ENCODE measurements around the gene NLRP9.

NLRP9 gene

GRCh38 chr19:55703790-55704215, 34.4 kb downstream of the NLRP9 start:
- DNase-seq = no peak

- DNase-seq = no peak
These were observed 36.0 kb downstream of the NLRP9 start for GRCh38 chr19:55702131-55702627.

GRCh38 chr19:55700813-55701212, 37.4 kb downstream of the NLRP9 start:
- no peak for DNase-seq

- DNase-seq = no peak
These were observed 39.0 kb downstream of the NLRP9 start for GRCh38 chr19:55699221-55699620.

- DNase-seq = no peak
These were observed 39.9 kb downstream of the NLRP9 start for GRCh38 chr19:55698256-55698655.

GRCh38 chr19:55697698-55698097, 40.5 kb downstream of the NLRP9 start:
- DNase-seq = no peak

- DNase-seq = no peak
These were observed 41.1 kb downstream of the NLRP9 start for GRCh38 chr19:55697069-55697440.

GRCh38 chr19:55696301-55697068, 41.7 kb downstream of the NLRP9 start:
- DNase-seq = no peak

GRCh38 chr19:55695511-55696290, 42.5 kb downstream of the NLRP9 start:
- DNase-seq = no peak

- DNase-seq = no peak
These were observed 43.3 kb downstream of the NLRP9 start for GRCh38 chr19:55694656-55695491.

- no peak for DNase-seq
These were observed 44.0 kb downstream of the NLRP9 start for GRCh38 chr19:55694241-55694655.

GRCh38 chr19:55693336-55693974, 44.7 kb downstream of the NLRP9 start:
- DNase-seq = no peak

- no peak for DNase-seq
These were observed 45.5 kb downstream of the NLRP9 start for GRCh38 chr19:55692681-55693081.

GRCh38 chr19:55691561-55692481, 46.4 kb downstream of the NLRP9 start:
- no peak for DNase-seq

- DNase-seq = no peak
These were observed 47.2 kb downstream of the NLRP9 start for GRCh38 chr19:55690769-55691545.

- no peak for DNase-seq
These were observed 48.0 kb downstream of the NLRP9 start for GRCh38 chr19:55690109-55690768.

GRCh38 chr19:55689411-55690108, 48.6 kb downstream of the NLRP9 start:
- DNase-seq = no peak

GRCh38 chr19:55688422-55689218, 49.6 kb downstream of the NLRP9 start:
- DNase-seq = peak; percentile 65

All from NCI-H510A (cell line).